Lung (tissue), 12 donors: ENCODE data around the gene C3. TPM values are rescaled to one million over a fixed set of nuclear protein-coding genes. Genes with fewer than 3 reads are reported as not detected.

Source experiments
- ATAC-seq: fragments of 200-7000 bp; cut with Tn5 transposase; one replicate; pipeline ENCODE4 v1.9.1; 2020; ENCODE audit warnings: moderate number of reproducible peaks; ENCODE audit not compliant: insufficient read depth, low FRiP score
- DNase-seq, 3 donors: peaks; one replicate each; pipeline ENCODE4 v3.0.0-alpha.2; 2013 to 2017
- H3K27ac ChIP-seq, 2 donors: one replicate each; pipeline ENCODE4 v1.5.1; 2013; ENCODE audit warnings: mild to moderate bottlenecking in 2 of 2, moderate library complexity in 2 of 2, control low read depth in 1 of 2, inconsistent platforms in 1 of 2, low read depth in 1 of 2, low read length in 1 of 2
- H3K27me3 ChIP-seq, 3 donors: one replicate each; pipeline ENCODE4 v1.5.1; 2013; ENCODE audit warnings: low read length in 2 of 3; ENCODE audit not compliant: control insufficient read depth in 3 of 3, insufficient read depth in 3 of 3
- H3K36me3 ChIP-seq, 4 donors: one replicate each; pipeline ENCODE4 v1.5.1; 2013; ENCODE audit warnings: low read length in 4 of 4, mild to moderate bottlenecking in 1 of 4, moderate library complexity in 1 of 4; ENCODE audit not compliant: control insufficient read depth in 4 of 4, insufficient read depth in 4 of 4
- H3K4me1 ChIP-seq, 5 donors: one replicate each; pipeline ENCODE4 v1.5.1; 2013; ENCODE audit warnings: low read length in 5 of 5, mild to moderate bottlenecking in 2 of 5, moderate library complexity in 1 of 5; ENCODE audit not compliant: control insufficient read depth in 5 of 5, insufficient read depth in 5 of 5
- H3K4me3 ChIP-seq: one replicate; pipeline ENCODE4 v1.5.1; 2013; ENCODE audit warnings: mild to moderate bottlenecking, control low read depth, moderate library complexity
- H3K9ac ChIP-seq, 2 donors: one replicate each; pipeline ENCODE4 v1.5.1; 2013; ENCODE audit warnings: low read length in 2 of 2, control low read depth in 1 of 2; ENCODE audit not compliant: insufficient read depth in 1 of 2
- H3K9me3 ChIP-seq, 4 donors: one replicate each; pipeline ENCODE4 v1.5.1; 2013; ENCODE audit warnings: low read length in 3 of 4, mild to moderate bottlenecking in 1 of 4, moderate library complexity in 1 of 4; ENCODE audit not compliant: control insufficient read depth in 4 of 4, insufficient read depth in 3 of 4
- CTCF ChIP-seq: IDR thresholded peaks from 2 replicates; pipeline ENCODE4 v1.5.1; 2012; ENCODE audit warnings: mild to moderate bottlenecking; ENCODE audit errors: control extremely low read depth, extremely low read depth
- WGBS, 2 donors: extraction: QIAGEN DNeasy Blood & Tissue Kit; methylation state at CpG; one replicate each; pipeline ENCODE4 v1.1.7; 2013; 5-methylcytosine and 5-hydroxymethylcytosine counted together
- polyA plus RNA-seq, 2 donors: library from polyadenylated mRNA; stranded (reverse); fragments of 200-250 nt; gene quantifications; one replicate each; pipeline ENCODE4 v1.2.1, GENCODE V29; 2013
- total RNA-seq, 2 donors: library from RNA; depleted of rRNA in 1 of 2; stranded (reverse); fragments of >200 nt in 1 of 2; gene quantifications; one replicate each; pipeline ENCODE4 v1.2.1, GENCODE V29; 2014 to 2021
- donor health status: control.
- donor health status: control.
- donor health status: Bipolar disorder and iron deficiency.
- donor health status: healthy.
- donor health status: DM: yes; HTN: yes; CAD: no.

Gene C3
- total and polyA plus RNA-seq, 4 donors: 613 to 1,612 (median 1,252) TPM

- peaks cover 0 to 21% (median 0%) of the 10 kb centered on the region in 4 donors for H3K36me3 ChIP-seq
Observed at GRCh38 chr19:6677883-6678689, 42.4 kb downstream of the C3 start.

GRCh38 chr19:6677495-6677882 lies 43.0 kb downstream of the C3 start:
- no peak overlapping the region for H3K9ac ChIP-seq
- WGBS, 2 donors: 73 to 86% methylated on average over 10 of the region's 10 CpGs
- H3K4me3 ChIP-seq: no peak overlapping the region
- H3K36me3 ChIP-seq: peaks cover 0 to 21% (median 0%) of the 10 kb centered on the region in 4 donors
- H3K27ac ChIP-seq: no peak overlapping the region
- no peaks in the 10 kb centered on the region for H3K4me1 ChIP-seq
- H3K27me3 ChIP-seq: peaks cover 0 to 2% (median 0%) of the 10 kb centered on the region in 3 donors
- H3K9me3 ChIP-seq: no peaks in the 10 kb centered on the region
- DNase-seq (no peak), ATAC-seq (no peak)
- TF ChIP-seq CTCF: no peak

More at GRCh38 chr19:6677883-6678689, 42.4 kb downstream of the C3 start:
- Histone ChIP-seq H3K9ac (no peak overlapping the region), H3K27ac (no peak overlapping the region), H3K27me3 (peaks cover 0 to 2% (median 0%) of the 10 kb centered on the region in 3 donors), H3K9me3 (no peaks in the 10 kb centered on the region), H3K4me1 (no peaks in the 10 kb centered on the region), H3K4me3 (no peak overlapping the region)
- no peak for DNase-seq
- no peak for TF ChIP-seq CTCF
- ATAC-seq: peak; percentile 20
- WGBS, 2 donors: 45 to 53% methylated on average over 31 of the region's 31 CpGs

- 92 to 96% methylated on average over 8 of the region's 8 CpGs for WGBS, 2 donors
- H3K9me3 ChIP-seq: no peaks in the 10 kb centered on the region
Observed at GRCh38 chr19:6676288-6676687, 44.2 kb downstream of the C3 start.

More at GRCh38 chr19:6676288-6676687, 44.2 kb downstream of the C3 start:
- TF ChIP-seq CTCF: no peak
- Histone ChIP-seq H3K36me3 (peaks cover 0 to 21% (median 0%) of the 10 kb centered on the region in 4 donors), H3K27ac (no peak overlapping the region), H3K4me3 (no peak overlapping the region), H3K9ac (no peak overlapping the region), H3K4me1 (peaks cover 0 to 1% (median 0%) of the 10 kb centered on the region in 5 donors), H3K27me3 (peaks cover 0 to 2% (median 0%) of the 10 kb centered on the region in 3 donors)
- DNase-seq (no peak), ATAC-seq (no peak)
